BLaER1 treated with 17β-estradiol and CSF1 and Interleukin-3, amounts not matched to agents 10 nM and 100 nM (cell line): ENCODE measurements around the gene RRP12.

Experiments
- H3K27ac ChIP-seq, 11 experiments: shearing (Covaris generic); formaldehyde crosslinking; 2 replicates each; pipeline ENCODE4 v1.8.1; 2022
- H3K27me3 ChIP-seq, 11 experiments: shearing (Covaris generic); formaldehyde crosslinking; 2 replicates each; pipeline ENCODE4 v1.8.1; 2022
- H3K36me3 ChIP-seq, 11 experiments: shearing (Covaris generic); formaldehyde crosslinking; 2 replicates each; pipeline ENCODE4 v1.8.1; 2022
- H3K4me1 ChIP-seq, 10 experiments: shearing (Covaris generic); formaldehyde crosslinking; 2 replicates each; pipeline ENCODE4 v1.8.1; 2022
- H3K4me2 ChIP-seq, 11 experiments: shearing (Covaris generic); formaldehyde crosslinking; 2 replicates each; pipeline ENCODE4 v1.8.1; 2022
- H3K4me3 ChIP-seq, 10 experiments: shearing (Covaris generic); formaldehyde crosslinking; 2 replicates each; pipeline ENCODE4 v1.8.1; 2022
- H3K9ac ChIP-seq, 11 experiments: shearing (Covaris generic); formaldehyde crosslinking; 2 replicates each; pipeline ENCODE4 v1.8.1; 2022
- H3K9me3 ChIP-seq, 11 experiments: shearing (Covaris generic); formaldehyde crosslinking; replicated peaks in 1 of 11; 2 replicates each; pipeline ENCODE4 v1.8.1; 2022
- H4K20me1 ChIP-seq, 11 experiments: shearing (Covaris generic); formaldehyde crosslinking; 2 replicates each; pipeline ENCODE4 v1.8.1; 2022
- Cebpa-rat ChIP-seq, 11 experiments: shearing (Covaris generic); IDR thresholded peaks; 2 replicates each; pipeline ENCODE4 v1.8.1; 2022

RRP12 gene

GRCh38 chr10:97341416-97341815 is 59.7 kb downstream of the RRP12 start:
- Histone ChIP-seq H3K9me3 (no peaks in the 10 kb centered on the region), H3K4me2 (no peak overlapping the region), H3K4me3 (no peak overlapping the region), H4K20me1 (no peaks in the 10 kb centered on the region), H3K4me1 (peaks cover 11 to 20% (median 16%) of the 10 kb centered on the region in 10 experiments), H3K36me3 (no peaks in the 10 kb centered on the region), H3K27me3 (no peaks in the 10 kb centered on the region), H3K9ac (no peak overlapping the region; a peak in 1 of 22 replicates), H3K27ac (no peak overlapping the region)
- no peak for TF ChIP-seq Cebpa-rat (IDR thresholded peaks at IDR 0.05)

- H3K9ac ChIP-seq, result no peak overlapping the region
- H4K20me1 ChIP-seq, result peaks cover 10 to 15% (median 13%) of the 10 kb centered on the region in 11 experiments; a peak in 18 of 22 replicates
- H3K4me3 ChIP-seq, result no peak overlapping the region
- no peak for TF ChIP-seq Cebpa-rat (IDR thresholded peaks at IDR 0.05)
- peak overlapping the region in 4 of 11 experiments; percentile 1 to 99 (median 92); a peak in 6 of 22 replicates for H3K4me2 ChIP-seq
- 0 out of 22 replicates have a peak, but pooled peaks cover 0 to 3% (median 0%) of the 10 kb centered on the region in 11 experiments for H3K9me3 ChIP-seq
- no peak overlapping the region for H3K27ac ChIP-seq
- H3K36me3 ChIP-seq, result peaks cover 0 to 8% (median 5%) of the 10 kb centered on the region in 11 experiments; a peak in 14 of 22 replicates
- no peaks in the 10 kb centered on the region for H3K27me3 ChIP-seq
- H3K4me1 ChIP-seq, result peaks cover 25 to 33% (median 30%) of the 10 kb centered on the region in 10 experiments
Measured at GRCh38 chr10:97338041-97338440, 63.1 kb downstream of the RRP12 start.

- no peaks in the 10 kb centered on the region for H3K27me3 ChIP-seq
- peaks cover 0 to 17% (median 13%) of the 10 kb centered on the region in 11 experiments; a peak in 17 of 22 replicates for H3K36me3 ChIP-seq
- H3K4me2 ChIP-seq, result peak overlapping the region; percentile 6 to 99 (median 63); a peak in 21 of 22 replicates
- peak overlapping the region in 2 of 11 experiments; percentile 17 to 42; a peak in 2 of 22 replicates for H3K27ac ChIP-seq
- H3K9ac ChIP-seq, result peak overlapping the region in 5 of 11 experiments; percentile 5 to 37 (median 13); a peak in 2 of 22 replicates
- no peak overlapping the region for H3K4me3 ChIP-seq
- peaks cover 0 to 10% (median 0%) of the 10 kb centered on the region in 11 experiments; a peak in 2 of 22 replicates for H3K9me3 ChIP-seq
- no peak for TF ChIP-seq Cebpa-rat (IDR thresholded peaks at IDR 0.05)
- H4K20me1 ChIP-seq, result peaks cover 18 to 23% (median 22%) of the 10 kb centered on the region in 11 experiments; a peak in 19 of 22 replicates
- H3K4me1 ChIP-seq, result peaks cover 29 to 40% (median 32%) of the 10 kb centered on the region in 10 experiments
Measured at GRCh38 chr10:97336942-97337831, 64.0 kb downstream of the RRP12 start.

GRCh38 chr10:97336446-97336845 is 64.7 kb downstream of the RRP12 start:
- Histone ChIP-seq H3K4me1 (peaks cover 29 to 47% (median 34%) of the 10 kb centered on the region in 10 experiments), H3K4me2 (peak overlapping the region in 10 of 11 experiments; percentile 6 to 99 (median 74); a peak in 17 of 22 replicates), H3K36me3 (peaks cover 0 to 24% (median 20%) of the 10 kb centered on the region in 11 experiments; a peak in 19 of 22 replicates), H3K9me3 (peaks cover 0 to 17% (median 0%) of the 10 kb centered on the region in 11 experiments; a peak in 2 of 22 replicates), H3K4me3 (no peak overlapping the region), H3K27ac (peak overlapping the region in 2 of 11 experiments; percentile 17 to 42; a peak in 1 of 22 replicates), H3K27me3 (no peaks in the 10 kb centered on the region), H4K20me1 (peaks cover 26 to 31% (median 29%) of the 10 kb centered on the region in 11 experiments), H3K9ac (0 out of 22 replicates have a peak overlapping the region, but pooled peaks of 2 of the 11 experiments have one; percentile 5 to 20)
- TF ChIP-seq Cebpa-rat (IDR thresholded peaks at IDR 0.05), result no peak

GRCh38 chr10:97336006-97336405 is 65.1 kb downstream of the RRP12 start:
- no peak for TF ChIP-seq Cebpa-rat (IDR thresholded peaks at IDR 0.05)
- Histone ChIP-seq H3K9me3 (peaks cover 0 to 18% (median 0%) of the 10 kb centered on the region in 11 experiments; a peak in 2 of 22 replicates), H3K4me3 (no peak overlapping the region; a peak in 1 of 20 replicates), H4K20me1 (peaks cover 30 to 35% (median 33%) of the 10 kb centered on the region in 11 experiments), H3K27ac (peak overlapping the region in 2 of 11 experiments; percentile 99; a peak in 1 of 22 replicates), H3K36me3 (peaks cover 0 to 29% (median 25%) of the 10 kb centered on the region in 11 experiments; a peak in 20 of 22 replicates), H3K4me1 (peaks cover 32 to 51% (median 38%) of the 10 kb centered on the region in 10 experiments), H3K27me3 (no peaks in the 10 kb centered on the region), H3K4me2 (peak overlapping the region in 10 of 11 experiments; percentile 85 to 99 (median 92); a peak in 16 of 22 replicates), H3K9ac (peak overlapping the region in 3 of 11 experiments; percentile 97 to 100 (median 99); a peak in 3 of 22 replicates)

GRCh38 chr10:97335188-97335619 is 65.9 kb downstream of the RRP12 start:
- Histone ChIP-seq H3K4me2 (peak overlapping the region; percentile 85 to 99 (median 93)), H3K27ac (peak overlapping the region; percentile 94 to 100 (median 99)), H3K4me1 (peaks cover 39 to 59% (median 46%) of the 10 kb centered on the region in 10 experiments), H4K20me1 (peaks cover 38 to 43% (median 41%) of the 10 kb centered on the region in 11 experiments), H3K36me3 (peaks cover 2 to 37% (median 33%) of the 10 kb centered on the region in 11 experiments; a peak in 20 of 22 replicates), H3K9me3 (peaks cover 0 to 18% (median 0%) of the 10 kb centered on the region in 11 experiments; a peak in 2 of 22 replicates), H3K4me3 (peak overlapping the region; percentile 87 to 100 (median 96)), H3K9ac (peak overlapping the region; percentile 89 to 100 (median 100)), H3K27me3 (no peaks in the 10 kb centered on the region)
- TF ChIP-seq Cebpa-rat (IDR thresholded peaks at IDR 0.05), result no peak

- no peak for TF ChIP-seq Cebpa-rat (IDR thresholded peaks at IDR 0.05)
- Histone ChIP-seq H3K27ac (peak within 1 kb of the TSS; percentile 94 to 100 (median 99)), H4K20me1 (peaks cover 44 to 50% (median 48%) of the 10 kb centered on the region in 11 experiments), H3K36me3 (peaks cover 6 to 43% (median 38%) of the 10 kb centered on the region in 11 experiments; a peak in 20 of 22 replicates), H3K4me2 (peak within 1 kb of the TSS; percentile 85 to 99 (median 93)), H3K27me3 (no peaks in the 10 kb centered on the region), H3K4me1 (peaks cover 45 to 59% (median 51%) of the 10 kb centered on the region in 10 experiments), H3K9me3 (peaks cover 0 to 18% (median 0%) of the 10 kb centered on the region in 11 experiments; a peak in 2 of 22 replicates), H3K9ac (peak within 1 kb of the TSS; percentile 89 to 100 (median 100)), H3K4me3 (peak within 1 kb of the TSS; percentile 87 to 100 (median 96))
Measured at GRCh38 chr10:97334370-97335175, 66.6 kb downstream of the RRP12 start, which contains the start of gene FRAT2. Gene FRAT2 (minus strand): TSS chr10:97334729. CDS start chr10:97334572, 157 bp downstream.
